ENCODE measurements around the gene XPR1. TPM values are rescaled to one million over a fixed set of nuclear protein-coding genes. Genes with fewer than 3 reads are reported as not detected.
"Not testable (repeated sequence)": the region's sequence is repeated elsewhere in the genome, so short reads cannot be mapped to it uniquely, and the experiment has no call there.

The XPR1 gene
- total RNA-seq, 1 donor from 2014 or later = 15.8 TPM

DNA sequence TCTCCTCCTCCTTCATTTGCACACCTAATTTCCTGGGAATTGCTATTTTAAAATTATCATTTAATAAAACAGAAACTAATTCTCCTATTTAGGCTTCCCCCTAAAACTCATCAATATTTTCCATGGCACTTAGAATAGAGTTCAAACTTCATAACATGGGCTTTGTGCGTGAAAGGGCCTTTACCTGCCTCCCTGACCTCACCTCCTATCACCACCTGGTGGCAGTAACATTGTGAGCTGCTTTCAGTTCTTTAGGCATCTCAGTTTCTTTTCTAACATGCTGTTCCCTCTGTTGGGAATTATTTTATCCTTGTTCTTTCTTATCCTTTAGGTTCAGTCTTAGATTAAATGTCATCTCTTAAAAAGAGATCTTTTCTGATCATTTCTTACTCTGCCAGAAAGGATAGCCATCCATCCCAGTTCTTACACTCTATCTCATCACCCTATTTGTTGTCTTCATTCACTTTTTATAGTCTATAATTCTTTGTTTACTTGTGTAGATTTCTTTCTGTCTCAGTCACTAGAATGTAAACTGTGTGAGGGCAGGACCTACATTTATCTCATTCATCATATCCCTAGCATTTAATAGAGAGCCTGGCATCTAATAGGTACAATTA lies 147.1 kb downstream of the XPR1 start:
- DNase-seq (ENCODE audit: low spot score) = no peak

- no peak for DNase-seq (ENCODE audit: low spot score)
These were observed 147.8 kb downstream of the XPR1 start for GRCh38 chr1:180779584-180779983.

DNA sequence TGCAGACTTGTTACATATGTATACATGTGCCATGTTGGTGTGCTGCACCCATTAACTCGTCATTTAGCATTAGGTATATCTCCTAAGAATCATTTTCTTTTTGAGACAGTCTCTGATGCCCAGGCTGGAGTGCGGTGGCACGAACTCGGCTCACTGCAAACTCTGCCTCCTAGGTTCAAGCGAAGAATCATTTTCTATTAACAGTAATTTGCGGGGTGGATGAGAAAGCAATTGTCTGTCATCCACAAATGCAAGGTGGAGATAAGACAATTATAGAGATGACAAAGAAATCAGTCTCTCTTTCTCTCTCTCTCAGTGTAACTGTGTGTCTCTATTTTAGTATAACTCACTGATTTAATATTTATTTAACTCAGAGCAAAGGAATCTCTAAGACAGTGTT lies 149.9 kb downstream of the XPR1 start:
- no peak for DNase-seq (ENCODE audit: low spot score)

DNA sequence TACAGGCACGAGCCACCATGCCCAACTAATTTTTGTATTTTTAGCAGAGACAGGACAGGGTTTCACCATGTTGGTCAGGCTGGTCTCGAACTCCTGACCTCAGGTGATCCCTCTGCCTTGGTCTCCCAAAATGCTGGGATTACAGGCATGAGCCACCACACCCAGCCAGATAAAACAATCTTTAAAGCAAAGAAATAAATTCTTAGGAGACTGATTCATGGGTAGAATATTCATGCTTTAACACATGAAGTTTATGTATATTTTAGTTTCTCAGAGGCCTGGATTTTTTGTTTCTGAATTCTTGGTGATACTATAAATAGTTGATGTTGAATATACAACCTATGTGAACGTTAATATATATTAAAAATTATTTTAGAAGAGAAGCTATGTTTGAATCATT lies 153.5 kb downstream of the XPR1 start:
- no peak for DNase-seq (ENCODE audit: low spot score)

GRCh38 chr1:180785887-180786286 lies 154.1 kb downstream of the XPR1 start:
- DNase-seq (ENCODE audit: low spot score) = no peak

GRCh38 chr1:180786624-180787023 lies 154.8 kb downstream of the XPR1 start:
- no peak for DNase-seq (ENCODE audit: low spot score)

DNA sequence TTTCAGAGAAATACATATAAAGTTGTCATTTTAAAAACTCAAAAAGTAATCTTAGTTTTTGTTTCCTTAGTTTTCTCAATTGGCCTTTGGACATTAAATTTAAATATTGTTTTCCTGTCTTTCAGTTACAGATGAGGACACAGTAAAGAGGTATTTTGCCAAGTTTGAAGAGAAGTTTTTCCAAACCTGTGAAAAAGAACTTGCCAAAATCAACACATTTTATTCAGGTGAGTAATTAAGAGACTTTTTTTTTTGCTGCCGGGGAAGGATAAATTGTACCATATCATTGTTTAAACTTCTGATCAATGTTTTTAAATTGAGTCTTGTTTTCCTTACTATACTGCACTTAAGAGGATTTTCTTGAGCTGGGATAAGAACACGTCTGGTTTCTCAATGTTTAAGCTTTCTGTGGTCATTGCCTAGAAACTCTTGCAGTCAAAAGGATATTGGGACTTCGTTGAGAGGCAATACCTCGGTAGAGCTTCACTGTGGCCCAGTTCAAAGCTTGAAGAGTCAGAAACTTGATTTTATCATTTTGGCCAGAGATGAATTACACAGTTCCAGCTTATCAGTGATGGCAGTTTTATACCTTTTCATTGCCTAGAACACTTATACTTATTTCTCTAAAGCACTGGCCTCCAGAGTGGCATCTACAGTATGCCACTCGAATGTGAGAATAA lies 155.9 kb downstream of the XPR1 start:
- DNase-seq (ENCODE audit: low spot score) = no peak

GRCh38 chr1:180789460-180789859 lies 157.6 kb downstream of the XPR1 start:
- no peak for DNase-seq (ENCODE audit: low spot score)

- DNase-seq (ENCODE audit: low spot score) = not testable (repeated sequence)
These were observed 159.3 kb downstream of the XPR1 start for GRCh38 chr1:180791152-180791551.

DNA sequence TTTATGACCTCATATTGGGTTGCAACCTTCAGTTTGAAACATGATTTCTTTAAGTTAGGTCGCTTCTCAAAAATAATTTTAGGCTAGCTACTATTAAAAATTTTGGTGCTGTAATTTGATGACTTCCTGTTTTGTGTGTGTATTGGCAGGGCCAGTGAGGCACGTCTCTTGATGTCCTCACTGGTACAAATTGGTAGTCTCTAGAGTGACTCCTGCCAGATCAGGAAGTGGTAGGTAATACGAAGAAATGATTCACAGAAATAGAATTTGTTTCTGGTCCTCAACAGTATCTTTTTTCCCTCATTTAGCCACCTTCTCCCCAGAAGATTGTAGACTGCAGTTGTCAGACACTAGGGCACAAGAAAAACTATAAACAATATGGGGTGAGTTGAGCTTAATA lies 160.0 kb downstream of the XPR1 start:
- DNase-seq (ENCODE audit: low spot score) = no peak

DNA sequence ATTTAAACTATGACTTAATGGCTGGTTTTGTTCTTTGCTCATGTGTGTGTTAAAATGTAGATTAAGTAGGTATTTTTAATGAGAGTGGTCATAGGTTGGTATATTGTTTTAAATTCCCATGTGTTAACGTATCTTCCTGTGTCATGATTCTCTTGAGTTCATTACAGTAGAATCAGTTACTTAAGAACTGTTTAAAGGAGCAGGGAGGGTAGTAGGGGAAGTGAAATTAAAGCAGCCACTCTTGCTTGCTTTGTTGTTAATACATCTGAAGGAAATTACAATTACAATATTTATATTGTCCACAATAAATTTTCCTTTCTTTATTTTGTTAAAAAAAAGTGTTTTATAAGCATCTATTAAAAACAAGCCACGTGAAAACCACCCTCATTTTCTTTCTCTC lies 161.6 kb downstream of the XPR1 start:
- no peak for DNase-seq (ENCODE audit: low spot score)

DNA sequence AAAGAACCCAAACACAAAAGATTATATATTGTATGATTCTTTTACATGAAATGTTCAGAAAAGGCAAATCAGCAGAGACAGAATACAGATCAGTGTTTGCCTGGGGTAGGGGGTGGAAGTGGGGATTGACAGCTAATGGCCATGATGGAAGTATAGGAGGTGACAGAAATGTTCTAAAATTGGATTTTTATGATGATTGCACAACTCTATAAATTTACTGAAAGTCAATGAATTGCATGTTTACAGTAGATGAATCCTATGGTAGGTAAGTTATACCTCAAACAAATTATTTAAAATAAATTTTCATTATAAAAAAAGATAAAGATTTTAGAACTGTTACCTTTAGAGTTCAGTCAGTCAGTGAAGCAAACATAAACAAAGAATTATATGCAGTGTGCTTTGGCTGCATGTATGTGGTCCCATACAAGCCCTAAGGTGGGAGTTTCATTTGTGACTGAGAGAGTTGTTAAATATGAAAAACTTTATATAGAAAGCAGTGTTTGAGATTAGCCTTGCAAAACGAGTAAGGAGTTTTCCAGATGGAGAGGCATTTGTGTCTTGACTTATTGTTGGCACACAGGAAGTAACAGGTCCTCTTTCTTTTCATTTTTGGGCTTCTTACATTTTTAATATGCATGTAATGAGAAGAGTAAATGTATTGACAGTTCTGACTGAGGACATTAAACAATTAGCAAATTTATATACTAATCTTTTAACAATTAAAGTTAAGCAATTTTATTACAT lies 165.2 kb downstream of the XPR1 start:
- DNase-seq (ENCODE audit: low spot score) = no peak

GRCh38 chr1:180800945-180801344 lies 169.1 kb downstream of the XPR1 start:
- DNase-seq (ENCODE audit: low spot score) = no peak

DNA sequence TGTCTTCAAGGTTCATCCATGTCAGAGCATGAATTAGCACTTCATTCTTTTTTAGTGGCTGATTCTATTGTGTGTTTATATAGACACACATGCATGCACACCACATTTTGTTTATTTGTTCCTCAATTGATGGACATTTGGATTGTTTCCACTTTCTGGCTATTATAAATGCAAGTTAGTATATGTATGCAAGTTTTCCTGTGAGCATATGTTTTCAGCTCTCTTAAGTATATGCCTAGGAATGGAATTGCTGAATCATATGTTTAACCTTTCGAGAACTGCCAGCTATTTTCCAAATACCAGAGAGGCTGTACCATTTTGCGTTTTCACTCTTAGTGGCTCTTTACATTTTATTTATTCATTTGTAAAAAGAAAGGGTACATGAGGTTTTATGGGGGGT lies 171.0 kb downstream of the XPR1 start:
- DNase-seq (ENCODE audit: low spot score) = no peak

DNA sequence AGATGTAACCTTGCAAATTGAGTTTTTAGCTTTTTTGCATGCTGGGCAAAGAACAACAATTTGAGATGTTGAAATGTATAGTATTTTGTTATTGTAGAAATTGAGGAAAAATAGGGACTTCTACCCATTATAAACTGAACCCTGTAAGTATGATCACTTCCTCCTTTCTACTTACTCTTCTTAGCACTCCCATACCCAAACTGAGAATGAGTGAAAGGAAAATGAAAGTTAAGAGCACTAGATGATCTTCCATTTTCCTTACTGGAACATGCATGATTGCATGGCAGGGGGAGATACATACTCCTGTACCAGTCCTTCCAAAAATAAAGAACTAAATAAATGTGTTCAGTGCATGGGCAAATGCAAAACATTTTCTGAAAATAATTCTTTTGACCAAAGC lies 173.5 kb downstream of the XPR1 start:
- DNase-seq (ENCODE audit: low spot score) = no peak

DNA sequence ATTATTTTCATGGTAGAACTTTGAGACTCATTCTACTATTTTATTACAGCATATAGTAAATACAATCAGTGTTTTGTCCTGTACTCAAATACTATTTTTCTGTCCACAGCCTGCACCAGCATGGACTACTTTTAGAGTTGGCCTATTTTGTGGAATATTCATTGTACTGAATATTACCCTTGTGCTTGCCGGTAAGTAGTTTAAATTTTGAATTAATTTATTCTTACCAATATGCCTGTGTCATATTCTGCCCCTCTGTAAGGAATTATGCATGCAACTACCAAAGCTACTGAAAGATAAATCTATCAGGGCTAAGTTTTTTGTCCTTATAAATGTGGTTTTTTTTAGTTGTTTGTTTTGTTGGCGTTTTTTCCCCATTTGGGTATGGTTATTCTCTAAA lies 179.5 kb downstream of the XPR1 start:
- no peak for DNase-seq (ENCODE audit: low spot score)

DNA sequence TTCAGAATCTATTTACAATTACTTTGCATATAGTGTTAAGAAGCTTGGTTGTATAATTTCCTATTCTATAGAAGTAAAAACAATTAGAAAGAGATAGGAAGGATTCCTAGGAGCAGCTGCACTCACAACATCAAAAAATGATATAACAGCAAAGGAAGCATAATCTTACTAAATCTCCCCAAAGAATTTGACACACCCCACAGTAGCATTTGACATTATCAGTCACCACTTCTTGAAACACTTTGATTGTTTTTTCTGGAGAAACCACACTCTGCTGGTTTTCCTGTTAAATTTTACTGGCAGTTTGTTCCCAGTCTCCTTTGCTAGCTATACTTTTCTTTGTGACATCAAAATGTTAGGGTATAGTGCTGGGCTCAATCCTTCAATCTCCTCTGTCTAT lies 180.1 kb downstream of the XPR1 start:
- no peak for DNase-seq (ENCODE audit: low spot score)

DNA sequence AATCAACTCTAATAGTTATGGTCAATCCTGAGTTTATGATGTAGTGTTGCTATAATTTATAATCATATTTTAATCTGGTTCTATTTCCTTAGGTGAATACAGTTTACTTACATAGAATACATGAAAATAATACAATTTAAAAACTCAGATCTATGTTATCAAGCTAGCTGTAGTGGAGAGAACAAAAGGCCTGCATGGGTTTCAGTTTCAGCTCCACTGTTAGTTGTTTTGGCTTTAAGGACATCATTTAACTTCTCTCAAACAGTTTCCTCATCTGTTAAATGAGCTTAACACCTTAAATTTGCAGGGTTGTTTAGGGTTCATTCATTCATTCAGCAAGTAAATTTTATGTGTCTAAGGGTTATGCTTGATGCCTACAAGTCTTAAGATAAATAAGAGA lies 182.4 kb downstream of the XPR1 start:
- no peak for DNase-seq (ENCODE audit: low spot score)

DNA sequence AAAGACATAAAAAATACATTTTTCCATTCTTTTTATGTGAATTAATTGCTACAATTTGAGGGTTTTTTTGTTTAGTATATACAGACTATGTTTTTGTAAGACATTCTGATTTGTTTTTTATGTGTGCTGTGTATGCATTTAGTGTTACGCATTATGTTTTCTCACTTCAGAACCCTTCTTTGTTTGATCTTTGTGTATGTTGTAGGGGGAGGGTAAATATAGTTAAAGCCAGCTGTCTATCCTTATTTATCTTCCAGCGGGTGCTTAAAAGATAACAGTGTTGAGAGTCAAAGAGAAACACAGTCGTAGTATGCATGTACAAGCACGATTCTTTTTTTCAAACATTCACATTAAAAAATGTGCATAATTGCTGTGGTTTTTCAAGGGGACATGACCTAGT lies 183.4 kb downstream of the XPR1 start:
- DNase-seq (ENCODE audit: low spot score) = no peak

DNA sequence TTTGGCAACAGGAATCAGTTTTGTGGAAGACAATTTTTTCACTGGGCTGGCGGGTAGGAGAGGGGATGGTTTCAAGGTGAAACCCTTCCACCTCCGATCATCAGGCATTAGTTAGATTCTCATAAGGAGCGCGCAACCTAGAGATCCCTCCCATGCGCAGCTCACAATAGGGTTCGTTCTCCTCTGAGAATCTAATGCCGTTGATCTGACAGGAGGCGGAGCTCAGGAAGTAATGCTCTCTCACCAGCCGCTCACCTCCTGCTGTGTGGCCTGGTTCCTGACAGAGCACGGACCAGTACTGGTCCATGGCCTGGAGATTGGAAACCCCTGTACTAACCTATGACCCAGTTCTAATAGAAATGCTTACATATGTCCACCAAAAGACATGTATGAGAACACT lies 184.3 kb downstream of the XPR1 start:
- DNase-seq (ENCODE audit: low spot score) = no peak

GRCh38 chr1:180821970-180822369 lies 190.1 kb downstream of the XPR1 start:
- DNase-seq (ENCODE audit: low spot score) = no peak

DNA sequence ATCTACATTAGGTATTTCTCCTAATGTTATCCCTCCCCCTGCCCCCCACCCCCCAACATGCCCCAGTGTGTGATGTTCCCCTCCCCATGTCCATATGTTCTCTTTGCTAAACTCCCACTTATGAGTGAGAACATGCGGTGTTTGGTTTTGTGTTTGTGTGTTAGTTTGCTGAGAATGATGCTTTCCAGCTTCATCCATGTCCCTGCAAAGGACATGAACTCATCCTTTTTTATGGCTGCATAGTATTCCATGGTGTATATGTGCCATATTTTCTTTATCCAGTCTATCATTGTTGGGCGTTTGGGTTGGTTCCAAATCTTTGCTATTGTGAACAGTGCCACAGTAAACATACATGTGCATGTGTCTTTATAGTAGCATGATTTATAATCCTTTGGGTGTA lies 199.7 kb downstream of the XPR1 start:
- DNase-seq (ENCODE audit: low spot score) = not testable (repeated sequence)

- DNase-seq (ENCODE audit: low spot score) = not testable (repeated sequence)
These were observed 201.4 kb downstream of the XPR1 start for GRCh38 chr1:180833180-180833579.
